HUES48 (cell line): ENCODE data around the gene ONECUT2.
A peak's percentile ranks its signal among the peaks of the same experiment; 100 is the strongest.

Experiments
- H3K27ac ChIP-seq: one replicate; pipeline ENCODE4 v1.7.0; 2013; ENCODE audit warnings: low read depth, low read length, inconsistent platforms
- H3K27me3 ChIP-seq: 2 replicates; pipeline ENCODE4 v1.6.1; 2013; ENCODE audit warnings: mild to moderate bottlenecking, low read length; ENCODE audit not compliant: control insufficient read depth, insufficient read depth
- H3K36me3 ChIP-seq: 2 replicates; pipeline ENCODE4 v1.6.1; 2013; ENCODE audit warnings: low read length; ENCODE audit not compliant: control insufficient read depth, insufficient read depth
- H3K4me1 ChIP-seq: 2 replicates; pipeline ENCODE4 v1.6.1; 2013; ENCODE audit warnings: mild to moderate bottlenecking, low read length; ENCODE audit not compliant: control insufficient read depth, insufficient read depth
- H3K4me3 ChIP-seq: 2 replicates; pipeline ENCODE4 v1.5.1; 2013; ENCODE audit warnings: mild to moderate bottlenecking, low read depth, low read length
- H3K9ac ChIP-seq: 2 replicates; pipeline ENCODE4 v1.6.1; 2013; ENCODE audit warnings: mild to moderate bottlenecking, low read depth, low read length, moderate library complexity
- H3K9me3 ChIP-seq: 2 replicates; pipeline ENCODE4 v1.6.1; 2013; ENCODE audit warnings: low read length; ENCODE audit not compliant: control insufficient read depth, insufficient read depth

ONECUT2 gene

GRCh38 chr18:57439609-57439968 is 4.4 kb downstream of the ONECUT2 start:
- Histone ChIP-seq H3K27ac (no peak overlapping the region), H3K4me1 (peaks cover 50% of the 10 kb centered on the region), H3K27me3 (peaks cover 93% of the 10 kb centered on the region), H3K9ac (no peak overlapping the region), H3K9me3 (no peaks in the 10 kb centered on the region), H3K4me3 (peak overlapping the region; percentile 37), H3K36me3 (no peaks in the 10 kb centered on the region)

DNA sequence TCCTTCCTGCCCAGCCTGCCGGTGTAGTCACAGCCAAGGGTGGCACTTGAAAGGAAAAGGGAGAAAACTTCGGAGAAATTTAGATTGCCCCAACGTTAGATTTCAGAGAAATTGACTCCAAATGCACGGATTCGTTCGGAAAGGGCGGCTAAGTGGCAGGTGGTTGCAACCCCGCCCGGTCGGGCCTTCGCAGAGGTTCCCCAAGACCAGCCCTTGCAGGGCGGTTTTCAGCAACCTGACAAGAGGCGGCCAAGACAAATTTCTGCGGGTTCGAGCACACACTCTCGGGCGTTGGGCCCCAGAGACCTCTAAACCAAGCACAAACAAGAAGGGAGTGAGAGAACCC is 4.8 kb downstream of the ONECUT2 start:
- H3K4me3 ChIP-seq = no peak overlapping the region
- no peaks in the 10 kb centered on the region for H3K9me3 ChIP-seq
- peaks cover 93% of the 10 kb centered on the region for H3K27me3 ChIP-seq

DNA sequence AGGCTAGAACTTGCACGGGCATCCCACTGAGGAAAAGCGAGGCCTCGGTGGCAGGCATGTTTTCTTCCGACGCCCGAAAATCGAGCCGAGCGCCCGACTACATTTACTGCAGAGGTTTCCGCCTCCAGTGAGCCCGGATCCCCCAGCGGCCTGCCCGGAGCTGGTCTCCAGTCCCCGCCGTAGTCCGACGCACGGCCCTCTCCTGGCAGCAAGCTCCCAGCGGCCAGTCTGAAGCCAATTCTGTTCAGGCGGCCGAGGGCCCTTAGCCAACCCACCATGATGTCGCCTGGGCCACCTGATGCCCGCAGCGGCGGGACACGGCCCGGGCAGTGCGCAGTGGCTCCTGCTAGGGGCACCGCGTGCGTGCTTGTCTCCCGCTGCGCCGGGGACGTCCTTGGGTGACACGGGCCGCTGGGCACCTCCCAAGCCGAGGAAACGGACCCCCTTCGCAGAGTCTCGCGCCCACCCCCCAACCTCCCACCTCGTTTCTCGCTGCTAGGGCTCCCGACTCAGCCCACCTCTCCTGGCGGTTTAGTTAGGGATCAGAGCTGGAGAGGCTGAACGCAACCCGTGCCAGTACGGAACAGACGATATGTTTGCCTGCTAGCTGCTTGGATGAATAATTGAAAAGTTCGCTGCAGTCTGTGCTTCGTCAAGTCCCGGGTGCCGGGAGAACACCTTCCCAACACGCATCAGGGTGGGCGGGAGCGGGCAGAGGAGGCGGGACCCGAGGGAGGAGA is 5.3 kb downstream of the ONECUT2 start:
- Histone ChIP-seq H3K27ac (no peak overlapping the region), H3K36me3 (no peaks in the 10 kb centered on the region), H3K4me1 (peaks cover 51% of the 10 kb centered on the region), H3K9me3 (no peaks in the 10 kb centered on the region), H3K4me3 (peak overlapping the region; percentile 57), H3K9ac (no peak overlapping the region), H3K27me3 (peaks cover 98% of the 10 kb centered on the region)

More for the DNA sequence above, 4.8 kb downstream of the ONECUT2 start:
- H3K27ac ChIP-seq = no peak overlapping the region
- H3K4me1 ChIP-seq = peaks cover 51% of the 10 kb centered on the region
- no peak overlapping the region for H3K9ac ChIP-seq
- no peaks in the 10 kb centered on the region for H3K36me3 ChIP-seq

GRCh38 chr18:57441071-57441794 is 6.1 kb downstream of the ONECUT2 start:
- H3K27ac ChIP-seq = no peak overlapping the region
- H3K36me3 ChIP-seq = no peaks in the 10 kb centered on the region
- H3K4me1 ChIP-seq = peaks cover 52% of the 10 kb centered on the region
- H3K27me3 ChIP-seq = peaks cover 97% of the 10 kb centered on the region
- H3K9me3 ChIP-seq = no peaks in the 10 kb centered on the region
- no peak overlapping the region for H3K9ac ChIP-seq
- peak overlapping the region; percentile 57 for H3K4me3 ChIP-seq

- no peak overlapping the region for H3K27ac ChIP-seq
- no peaks in the 10 kb centered on the region for H3K36me3 ChIP-seq
- H3K4me1 ChIP-seq = peaks cover 55% of the 10 kb centered on the region
- H3K9me3 ChIP-seq = no peaks in the 10 kb centered on the region
- no peak overlapping the region for H3K9ac ChIP-seq
- peaks cover 84% of the 10 kb centered on the region for H3K27me3 ChIP-seq
- H3K4me3 ChIP-seq = no peak overlapping the region
Measured at GRCh38 chr18:57443247-57443646, 8.1 kb downstream of the ONECUT2 start.

GRCh38 chr18:57443702-57444101 is 8.5 kb downstream of the ONECUT2 start:
- Histone ChIP-seq H3K36me3 (no peaks in the 10 kb centered on the region), H3K27me3 (peaks cover 80% of the 10 kb centered on the region), H3K9ac (no peak overlapping the region), H3K9me3 (no peaks in the 10 kb centered on the region), H3K4me3 (no peak overlapping the region), H3K27ac (no peak overlapping the region), H3K4me1 (peaks cover 53% of the 10 kb centered on the region)

DNA sequence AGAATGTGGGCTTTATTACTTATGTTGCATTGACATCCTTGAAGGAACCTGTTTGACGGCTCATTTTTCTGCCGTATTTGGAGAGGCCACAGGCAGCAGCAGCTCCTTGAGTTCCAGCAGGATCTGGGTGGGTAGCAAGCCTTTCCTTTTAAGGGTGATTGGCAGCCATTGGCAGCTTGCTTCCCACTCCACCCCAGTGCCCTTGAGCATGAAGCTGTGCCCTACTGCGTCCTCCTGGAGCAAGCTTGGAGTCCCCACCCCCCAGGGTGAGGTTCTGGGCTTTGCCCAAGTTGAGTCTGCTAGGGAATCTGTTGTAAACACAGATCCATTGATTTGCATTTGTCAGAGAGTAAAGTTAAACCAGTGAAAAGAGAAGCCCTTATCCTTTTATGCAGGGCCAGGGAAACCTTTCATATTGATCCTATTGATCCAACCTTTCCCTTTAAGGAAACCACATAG is 9.2 kb downstream of the ONECUT2 start:
- no peak overlapping the region for H3K4me3 ChIP-seq
- no peaks in the 10 kb centered on the region for H3K36me3 ChIP-seq
- H3K9me3 ChIP-seq = no peaks in the 10 kb centered on the region
- peaks cover 47% of the 10 kb centered on the region for H3K4me1 ChIP-seq
- no peak overlapping the region for H3K27ac ChIP-seq
- H3K27me3 ChIP-seq = peaks cover 77% of the 10 kb centered on the region
- no peak overlapping the region for H3K9ac ChIP-seq

GRCh38 chr18:57445488-57446319 is 10.5 kb downstream of the ONECUT2 start:
- Histone ChIP-seq H3K4me3 (no peak overlapping the region), H3K27me3 (peaks cover 63% of the 10 kb centered on the region), H3K27ac (no peak overlapping the region), H3K36me3 (no peaks in the 10 kb centered on the region), H3K9ac (no peak overlapping the region), H3K4me1 (peaks cover 34% of the 10 kb centered on the region), H3K9me3 (no peaks in the 10 kb centered on the region)

DNA sequence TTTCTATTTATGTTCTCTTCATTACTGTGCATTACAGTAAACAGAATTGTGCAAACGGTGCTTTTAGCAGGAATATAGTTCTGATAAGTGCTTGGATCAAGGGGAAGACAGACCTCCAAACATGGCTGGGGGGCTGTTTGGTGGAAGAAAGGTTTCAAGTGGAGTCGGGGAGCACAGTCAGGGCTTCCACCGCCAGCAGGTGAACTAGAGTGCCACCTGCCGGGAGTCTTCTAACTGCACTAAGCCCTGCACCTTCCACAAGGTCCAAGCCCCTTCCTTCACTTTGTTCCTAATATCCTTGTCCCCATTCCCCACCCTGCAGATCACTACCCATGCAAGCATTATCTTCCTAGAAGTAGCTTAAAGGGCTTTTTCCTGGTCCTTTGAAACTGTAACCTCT is 11.1 kb downstream of the ONECUT2 start:
- Histone ChIP-seq H3K27ac (no peak overlapping the region), H3K4me3 (no peak overlapping the region), H3K4me1 (peaks cover 28% of the 10 kb centered on the region), H3K9me3 (no peaks in the 10 kb centered on the region), H3K9ac (no peak overlapping the region), H3K27me3 (peaks cover 57% of the 10 kb centered on the region), H3K36me3 (no peaks in the 10 kb centered on the region)

DNA sequence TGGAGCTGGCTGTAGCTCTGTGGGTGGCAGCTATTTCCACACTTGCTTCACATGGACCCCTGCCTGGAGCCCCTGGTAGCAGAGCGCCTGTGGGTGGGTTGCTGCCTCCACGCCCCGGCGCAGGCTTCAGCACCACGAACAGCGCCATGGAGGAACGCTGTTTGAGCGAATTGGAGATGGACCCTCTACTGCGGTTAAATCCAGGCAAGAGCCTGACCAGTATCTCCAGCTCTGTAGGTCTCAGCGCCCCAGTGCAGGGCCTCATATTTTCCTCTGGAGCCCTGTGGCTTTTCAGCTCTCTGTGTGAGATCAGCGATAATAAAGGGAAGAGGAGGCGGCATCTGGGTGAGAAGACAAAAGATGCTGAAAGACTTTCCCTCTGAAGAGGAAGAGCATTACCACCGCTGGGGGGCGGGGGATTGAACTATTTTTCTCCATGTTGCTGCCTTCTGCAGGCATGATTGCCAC is 12.0 kb downstream of the ONECUT2 start:
- Histone ChIP-seq H3K27me3 (peaks cover 49% of the 10 kb centered on the region), H3K36me3 (no peaks in the 10 kb centered on the region), H3K27ac (no peak overlapping the region), H3K9me3 (no peaks in the 10 kb centered on the region), H3K4me3 (no peak overlapping the region), H3K4me1 (peaks cover 23% of the 10 kb centered on the region), H3K9ac (no peak overlapping the region)
